HG02642 (cell line): ENCODE measurements around the gene SLC37A2.

Experiments
- ATAC-seq: cut with Tn5 transposase; IDR thresholded peaks from one replicate; pipeline ENCODE4 v1.9.1; 2021; ENCODE audit warnings: mild to moderate bottlenecking; ENCODE audit not compliant: unreplicated experiment, poor library complexity

SLC37A2 gene

DNA sequence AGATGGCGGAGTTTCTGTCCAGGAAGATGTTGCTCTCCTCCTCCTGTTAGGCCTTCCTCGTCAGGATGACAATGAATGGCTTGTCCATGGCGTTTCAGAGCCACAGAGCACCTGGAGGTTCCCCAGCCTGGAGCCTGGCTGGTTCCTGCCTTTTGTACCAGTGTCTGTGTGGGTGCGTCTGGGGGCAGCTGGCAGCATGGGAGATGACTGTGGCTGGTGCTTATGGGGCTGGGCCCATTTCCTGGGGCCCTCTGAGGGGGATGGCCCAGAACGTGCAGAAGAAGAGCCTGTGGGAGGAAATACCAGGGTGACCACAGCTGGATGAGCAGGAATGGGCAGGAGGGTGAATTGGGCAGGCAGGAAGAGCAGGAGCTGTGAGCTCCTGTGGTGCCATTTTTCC is 6.7 kb downstream of the SLC37A2 start:
- ATAC-seq = no peak

GRCh38 chr11:125070699-125071254 is 7.7 kb downstream of the SLC37A2 start:
- peak; percentile 67 for ATAC-seq

- ATAC-seq = no peak
These were observed 8.3 kb downstream of the SLC37A2 start for GRCh38 chr11:125071435-125071834.

GRCh38 chr11:125071846-125072217 is 8.7 kb downstream of the SLC37A2 start:
- ATAC-seq = no peak

DNA sequence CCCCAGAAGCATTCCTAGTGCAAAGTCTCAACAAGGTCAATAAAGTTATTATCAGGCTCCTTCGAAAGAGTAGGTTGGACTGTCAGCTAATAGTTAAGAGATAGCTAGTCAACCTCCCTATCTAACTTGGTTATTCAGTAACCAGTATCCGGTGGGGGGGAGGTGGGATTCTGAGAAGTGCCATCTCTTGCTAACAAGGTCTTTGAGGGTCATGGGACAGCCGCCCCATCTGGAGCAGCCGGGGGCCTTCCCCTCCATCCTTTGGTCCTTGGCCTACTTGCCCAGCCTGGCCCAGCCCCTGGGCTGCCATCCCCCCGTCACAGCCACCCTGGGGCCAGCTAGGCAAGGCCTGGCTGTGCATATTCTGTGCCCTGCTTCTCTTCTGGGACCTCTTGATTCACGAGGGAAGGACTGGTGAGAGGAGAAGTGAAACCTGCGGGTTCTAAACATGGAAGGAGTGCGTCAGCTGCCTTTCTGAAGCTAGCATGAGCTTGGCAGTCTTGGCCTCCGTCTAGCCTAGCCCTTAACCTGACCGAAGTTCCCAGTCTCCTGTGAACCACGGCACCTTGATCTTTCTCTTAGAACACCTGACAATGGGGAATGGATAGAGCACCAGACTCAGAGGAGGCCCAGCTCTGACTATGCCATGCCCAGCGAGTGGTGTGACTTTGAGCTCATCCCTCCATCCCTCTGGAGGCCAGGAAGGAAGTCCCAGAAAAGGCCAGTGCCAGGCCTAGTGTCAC is 9.3 kb downstream of the SLC37A2 start:
- peak; percentile 81 for ATAC-seq

DNA sequence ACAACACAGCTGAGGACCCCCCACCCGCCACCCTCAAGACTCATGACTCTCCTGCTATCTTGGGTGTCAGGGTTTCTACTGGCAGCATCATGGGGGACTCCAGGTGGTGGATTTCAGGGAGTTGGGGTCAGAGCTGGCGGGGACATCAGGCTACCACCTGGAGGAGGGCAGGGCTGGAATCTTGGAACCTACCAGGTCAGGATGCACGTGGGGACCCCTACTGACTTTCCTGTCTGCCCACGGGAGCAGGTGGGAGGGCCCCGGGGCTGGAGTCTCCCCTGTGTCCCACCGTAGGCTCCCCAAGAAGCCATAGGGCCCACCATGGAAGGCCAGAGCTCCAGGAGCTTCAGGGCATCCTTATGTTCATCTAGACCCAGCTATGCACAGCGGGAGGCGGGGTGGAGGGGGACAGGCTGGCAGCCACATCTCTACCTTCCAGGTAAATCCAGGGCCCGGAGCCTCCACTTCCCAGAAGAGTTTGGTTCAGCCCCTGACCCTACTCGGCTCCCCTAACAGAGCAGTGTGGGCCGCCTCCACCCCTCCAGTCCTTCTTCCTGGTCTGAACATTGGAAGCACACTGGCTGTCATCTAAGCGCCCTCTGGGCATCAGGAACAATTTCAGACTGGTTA is 10.0 kb downstream of the SLC37A2 start:
- ATAC-seq = no peak

GRCh38 chr11:125073616-125074483 is 10.7 kb downstream of the SLC37A2 start:
- ATAC-seq = no peak

DNA sequence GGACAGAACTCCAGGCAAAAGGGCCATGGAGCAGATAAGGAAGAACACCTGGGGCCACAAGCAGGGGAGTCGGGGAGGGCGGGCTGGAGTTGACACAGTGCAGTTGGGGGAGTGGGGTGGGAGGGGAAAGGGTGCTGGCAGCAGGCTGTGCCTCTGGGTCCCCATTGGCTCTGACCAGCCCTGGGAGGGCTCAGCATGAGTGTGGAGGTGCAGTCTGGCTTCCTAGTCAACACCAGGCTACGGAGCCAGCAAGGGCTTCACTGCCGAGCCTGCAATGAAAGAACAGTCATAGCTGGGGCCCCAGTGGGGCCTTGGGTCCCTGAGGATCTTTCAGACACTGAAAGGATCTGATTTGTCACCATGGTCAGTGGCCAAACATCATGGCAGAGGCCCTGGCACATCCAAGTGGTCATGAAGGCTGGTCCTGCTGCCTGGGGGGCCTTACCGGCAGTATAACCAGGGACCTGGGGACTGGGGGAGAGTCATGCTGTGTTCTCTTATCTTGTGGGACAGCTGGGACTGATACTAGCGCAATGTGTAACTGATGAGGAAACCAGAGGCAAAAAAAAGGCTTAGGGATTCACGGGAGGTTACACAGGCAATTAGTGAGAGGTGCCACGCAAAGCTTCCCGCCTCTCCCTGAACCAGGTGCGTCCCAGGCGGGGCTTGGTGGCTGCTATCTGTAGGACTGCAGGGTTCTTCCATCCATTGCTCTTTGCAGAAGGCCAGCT is 11.6 kb downstream of the SLC37A2 start:
- no peak for ATAC-seq

GRCh38 chr11:125075242-125075625 is 12.1 kb downstream of the SLC37A2 start:
- no peak for ATAC-seq

- no peak for ATAC-seq
These were observed 12.8 kb downstream of the SLC37A2 start for GRCh38 chr11:125075900-125076317.

DNA sequence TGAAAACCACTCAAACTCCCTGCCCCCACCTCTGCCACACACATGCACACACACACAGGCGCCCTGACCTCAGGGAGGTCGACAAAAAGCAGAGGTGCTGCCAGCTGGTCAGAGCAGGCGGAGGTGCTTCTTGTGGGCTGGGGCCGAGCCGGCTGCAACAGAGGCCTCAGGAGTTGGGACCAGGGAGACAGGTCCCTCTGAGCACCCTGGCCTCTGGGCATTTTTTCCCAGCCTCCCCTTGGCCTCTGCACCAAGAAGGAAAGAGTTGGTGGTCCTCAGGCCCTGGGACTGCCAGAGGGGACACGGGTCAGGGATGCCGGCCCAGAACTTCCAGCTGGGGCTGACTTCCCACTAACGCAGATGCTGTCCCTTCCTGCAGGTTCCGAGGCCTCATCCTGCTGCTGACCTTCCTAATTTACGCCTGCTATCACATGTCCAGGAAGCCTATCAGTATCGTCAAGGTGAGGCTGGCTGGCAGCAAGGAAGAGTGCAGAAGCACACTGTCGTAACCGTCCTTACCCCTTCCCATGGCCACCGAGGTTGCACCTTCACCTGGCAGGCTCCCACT is 13.4 kb downstream of the SLC37A2 start:
- ATAC-seq = no peak

DNA sequence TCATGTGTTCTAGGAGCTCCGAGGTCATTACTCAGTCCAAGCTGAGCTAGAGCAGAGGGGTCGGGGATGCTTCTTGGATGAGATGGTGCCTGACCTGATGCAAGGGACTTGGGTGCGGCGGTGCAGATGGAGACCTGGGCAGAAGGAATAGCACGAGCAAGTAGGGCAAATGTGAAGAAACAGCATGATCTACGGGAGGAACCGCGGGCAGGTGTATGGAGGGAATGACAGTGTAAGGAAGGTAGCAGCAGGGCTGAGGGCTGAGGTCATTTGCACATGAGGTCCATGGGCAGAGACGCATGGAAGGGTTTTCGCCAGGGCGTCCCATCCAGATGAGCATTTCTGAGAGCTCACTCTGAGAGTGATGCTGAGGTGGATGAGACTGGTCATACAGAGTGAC is 14.9 kb downstream of the SLC37A2 start:
- ATAC-seq = no peak

- no peak for ATAC-seq
These were observed 15.5 kb downstream of the SLC37A2 start for GRCh38 chr11:125078516-125079140.

GRCh38 chr11:125079151-125079877 is 16.2 kb downstream of the SLC37A2 start:
- no peak for ATAC-seq

DNA sequence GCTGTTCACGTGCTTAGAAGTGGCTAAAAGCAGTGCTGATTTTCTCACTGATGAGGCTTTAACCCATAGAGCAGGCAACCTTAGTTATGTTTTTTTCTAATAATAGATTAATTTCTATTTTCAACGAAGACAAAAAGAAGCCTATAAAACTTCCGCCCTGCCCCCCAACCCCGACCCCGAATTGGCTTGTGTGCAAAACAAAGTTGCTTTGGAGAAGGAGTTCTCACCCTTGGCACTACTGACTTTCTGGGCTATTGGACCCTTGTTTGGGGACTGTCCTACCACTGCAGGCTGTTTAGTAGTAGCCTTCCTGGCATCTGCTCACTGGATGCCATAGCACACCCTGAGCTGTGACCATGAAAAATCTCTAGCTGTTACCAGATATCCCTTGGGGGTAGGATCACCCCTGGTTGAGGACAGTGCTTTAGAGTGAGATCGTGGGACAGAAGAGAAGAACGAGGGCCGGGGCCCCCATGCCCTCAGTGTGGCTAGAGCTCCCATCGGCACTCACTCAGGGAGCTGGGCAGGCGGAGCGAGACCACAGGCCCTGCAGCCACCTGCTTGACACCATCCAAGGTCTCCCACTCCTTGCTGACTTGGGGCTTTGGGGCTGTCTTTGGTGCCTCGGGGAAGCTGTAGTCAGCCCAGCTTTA is 16.9 kb downstream of the SLC37A2 start:
- no peak for ATAC-seq

- ATAC-seq = no peak
These were observed 17.4 kb downstream of the SLC37A2 start for GRCh38 chr11:125080531-125080911.

GRCh38 chr11:125081098-125081798 is 18.1 kb downstream of the SLC37A2 start:
- ATAC-seq = no peak

- ATAC-seq = no peak
These were observed 18.9 kb downstream of the SLC37A2 start for GRCh38 chr11:125082040-125082439.
